GM12874 (cell line): ENCODE results near the gene BATF3.

Source experiments
- TF ChIP-seq, protein P1 (sequence below): IDR thresholded peaks from 2 replicates; pipeline ENCODE4 v1.5.1; 2011; ENCODE audit warnings: low read depth, mild to moderate bottlenecking, control low read depth, low read length, moderate library complexity; ENCODE audit not compliant: insufficient read depth

Gene BATF3

DNA sequence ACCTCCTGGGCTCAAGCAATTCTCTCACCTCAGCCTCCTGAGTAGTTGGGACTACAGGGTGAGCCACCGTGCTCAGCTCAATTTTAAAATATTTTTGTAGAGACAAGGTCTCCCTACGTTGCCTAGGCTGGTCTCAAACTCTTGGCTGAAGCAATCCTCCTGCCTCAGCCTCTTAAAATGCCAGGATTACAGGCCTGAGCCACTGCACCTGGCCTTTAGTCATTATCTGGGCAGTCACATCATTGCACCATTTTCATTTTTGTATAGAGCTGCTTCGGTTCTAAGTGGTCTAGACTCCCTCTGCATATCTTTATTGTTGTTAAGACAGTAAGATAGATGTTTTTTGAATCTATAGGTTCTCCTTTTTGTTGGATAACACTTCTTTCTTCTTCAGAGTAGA, 51.2 kb downstream of the BATF3 start:
- TF ChIP-seq, protein P1, sequence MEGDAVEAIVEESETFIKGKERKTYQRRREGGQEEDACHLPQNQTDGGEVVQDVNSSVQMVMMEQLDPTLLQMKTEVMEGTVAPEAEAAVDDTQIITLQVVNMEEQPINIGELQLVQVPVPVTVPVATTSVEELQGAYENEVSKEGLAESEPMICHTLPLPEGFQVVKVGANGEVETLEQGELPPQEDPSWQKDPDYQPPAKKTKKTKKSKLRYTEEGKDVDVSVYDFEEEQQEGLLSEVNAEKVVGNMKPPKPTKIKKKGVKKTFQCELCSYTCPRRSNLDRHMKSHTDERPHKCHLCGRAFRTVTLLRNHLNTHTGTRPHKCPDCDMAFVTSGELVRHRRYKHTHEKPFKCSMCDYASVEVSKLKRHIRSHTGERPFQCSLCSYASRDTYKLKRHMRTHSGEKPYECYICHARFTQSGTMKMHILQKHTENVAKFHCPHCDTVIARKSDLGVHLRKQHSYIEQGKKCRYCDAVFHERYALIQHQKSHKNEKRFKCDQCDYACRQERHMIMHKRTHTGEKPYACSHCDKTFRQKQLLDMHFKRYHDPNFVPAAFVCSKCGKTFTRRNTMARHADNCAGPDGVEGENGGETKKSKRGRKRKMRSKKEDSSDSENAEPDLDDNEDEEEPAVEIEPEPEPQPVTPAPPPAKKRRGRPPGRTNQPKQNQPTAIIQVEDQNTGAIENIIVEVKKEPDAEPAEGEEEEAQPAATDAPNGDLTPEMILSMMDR = no peak

GRCh38 chr1:212647004-212647403, 52.6 kb downstream of the BATF3 start:
- TF ChIP-seq, protein P1 = no peak

DNA sequence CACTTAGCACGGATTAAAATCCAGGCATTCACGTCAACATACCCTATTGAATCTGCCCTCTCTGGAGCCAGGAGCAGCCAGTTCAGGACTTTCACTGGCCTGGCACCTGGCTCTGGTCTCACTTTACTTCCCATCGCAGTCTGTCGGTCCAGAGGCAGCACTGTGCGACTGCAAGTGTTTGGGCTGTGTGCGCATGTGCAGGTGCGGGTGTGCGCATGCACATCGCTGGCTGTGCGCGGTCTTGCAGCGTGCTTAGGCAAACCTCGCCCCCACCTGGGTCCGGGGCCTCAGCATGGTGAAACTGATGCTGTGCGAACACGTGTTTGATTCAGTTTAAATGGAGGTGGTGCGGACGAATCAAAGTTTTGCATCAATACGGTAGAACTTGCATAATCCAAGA, 53.1 kb downstream of the BATF3 start:
- TF ChIP-seq, protein P1 = no peak

GRCh38 chr1:212645546-212646543, 53.8 kb downstream of the BATF3 start:
- TF ChIP-seq, protein P1 = no peak

- TF ChIP-seq, protein P1 = no peak
These were observed 54.6 kb downstream of the BATF3 start for GRCh38 chr1:212644866-212645545.

DNA sequence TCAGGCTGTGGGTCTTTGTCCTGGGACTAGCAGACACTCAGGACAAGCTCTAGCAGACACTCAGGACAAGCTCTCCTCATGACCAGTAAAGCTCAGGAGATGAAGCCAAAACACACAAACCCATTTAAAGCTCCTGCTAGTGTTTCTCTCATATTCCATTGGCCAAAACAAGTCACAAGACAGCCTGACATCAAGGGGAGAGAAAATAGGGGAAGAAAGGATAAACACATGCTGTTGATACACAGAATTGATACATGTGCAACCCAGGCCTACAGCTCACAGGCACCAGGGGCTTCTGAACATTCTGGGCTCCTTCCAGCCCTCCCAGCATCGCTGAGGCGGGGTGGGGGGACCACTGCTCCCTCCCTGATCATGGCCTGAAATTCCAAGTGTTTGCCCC, 55.8 kb downstream of the BATF3 start:
- TF ChIP-seq, protein P1 = no peak

DNA sequence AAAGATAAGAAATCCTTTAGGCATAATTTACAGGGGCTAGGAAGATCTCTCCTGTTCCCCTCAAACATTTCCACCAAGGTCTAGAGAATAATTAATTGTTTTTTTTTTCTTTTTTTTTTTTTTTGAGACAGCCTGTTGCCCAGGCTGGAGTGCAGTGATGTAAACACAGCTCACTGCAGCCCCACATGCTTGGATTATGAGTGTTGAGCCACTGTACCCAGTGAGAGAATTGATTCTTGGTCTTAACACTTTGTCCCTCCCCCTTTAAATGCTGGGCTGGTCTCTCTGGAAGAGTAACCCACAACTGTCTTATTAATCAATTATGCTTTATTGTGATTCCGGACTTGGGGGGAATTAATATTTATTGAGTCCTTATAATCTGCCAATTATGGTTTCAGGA, 57.7 kb downstream of the BATF3 start:
- TF ChIP-seq, protein P1 = no peak
